ENCODE measurements around the gene LRRC45.

LRRC45 gene

DNA sequence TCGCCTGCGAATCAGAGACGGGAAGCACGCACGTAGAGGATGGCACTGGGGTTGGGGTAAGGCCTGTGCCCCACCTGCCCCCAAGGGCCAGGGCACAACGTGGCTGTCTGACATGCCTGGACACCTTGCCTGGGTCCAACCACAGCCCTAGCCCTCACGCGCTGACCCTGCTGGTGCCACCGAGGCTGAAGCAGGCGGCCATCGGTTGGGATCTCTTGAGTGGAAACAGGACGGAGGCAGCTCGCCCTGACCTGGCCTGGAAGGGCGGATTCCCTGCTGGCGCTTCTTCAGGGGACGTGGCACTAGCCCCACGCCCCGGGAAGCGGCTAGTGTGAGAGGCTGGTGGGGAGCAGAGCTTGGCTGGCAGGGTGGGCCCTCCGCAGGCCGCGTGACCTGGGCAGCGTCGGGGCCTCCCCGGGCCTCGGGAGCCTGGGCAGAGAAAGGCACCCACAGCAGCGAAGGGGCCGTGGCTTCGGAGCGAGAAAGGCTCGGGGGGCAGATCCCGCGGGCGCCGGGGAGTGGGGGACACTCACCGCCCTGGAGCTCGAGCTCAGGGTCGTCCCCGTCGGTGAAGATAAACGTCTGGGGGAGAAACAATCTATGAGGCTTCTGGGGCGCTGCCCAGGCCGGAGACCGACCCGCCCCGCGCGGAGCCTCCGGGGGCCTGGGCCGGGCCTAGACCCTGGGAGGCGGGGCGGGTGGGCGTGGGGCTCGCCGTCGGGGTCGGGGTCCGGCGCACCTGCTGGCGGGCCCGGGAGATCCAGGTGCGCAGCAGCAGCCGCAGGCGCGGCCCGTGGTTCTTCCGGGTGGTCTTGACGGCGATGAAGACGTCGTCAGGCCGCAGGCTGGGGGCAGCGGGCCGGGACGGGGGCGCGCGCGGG is 27.9 kb downstream of the LRRC45 start:
- DNase-seq (ENCODE audit: low read depth in 2 of 2) = no peak

DNA sequence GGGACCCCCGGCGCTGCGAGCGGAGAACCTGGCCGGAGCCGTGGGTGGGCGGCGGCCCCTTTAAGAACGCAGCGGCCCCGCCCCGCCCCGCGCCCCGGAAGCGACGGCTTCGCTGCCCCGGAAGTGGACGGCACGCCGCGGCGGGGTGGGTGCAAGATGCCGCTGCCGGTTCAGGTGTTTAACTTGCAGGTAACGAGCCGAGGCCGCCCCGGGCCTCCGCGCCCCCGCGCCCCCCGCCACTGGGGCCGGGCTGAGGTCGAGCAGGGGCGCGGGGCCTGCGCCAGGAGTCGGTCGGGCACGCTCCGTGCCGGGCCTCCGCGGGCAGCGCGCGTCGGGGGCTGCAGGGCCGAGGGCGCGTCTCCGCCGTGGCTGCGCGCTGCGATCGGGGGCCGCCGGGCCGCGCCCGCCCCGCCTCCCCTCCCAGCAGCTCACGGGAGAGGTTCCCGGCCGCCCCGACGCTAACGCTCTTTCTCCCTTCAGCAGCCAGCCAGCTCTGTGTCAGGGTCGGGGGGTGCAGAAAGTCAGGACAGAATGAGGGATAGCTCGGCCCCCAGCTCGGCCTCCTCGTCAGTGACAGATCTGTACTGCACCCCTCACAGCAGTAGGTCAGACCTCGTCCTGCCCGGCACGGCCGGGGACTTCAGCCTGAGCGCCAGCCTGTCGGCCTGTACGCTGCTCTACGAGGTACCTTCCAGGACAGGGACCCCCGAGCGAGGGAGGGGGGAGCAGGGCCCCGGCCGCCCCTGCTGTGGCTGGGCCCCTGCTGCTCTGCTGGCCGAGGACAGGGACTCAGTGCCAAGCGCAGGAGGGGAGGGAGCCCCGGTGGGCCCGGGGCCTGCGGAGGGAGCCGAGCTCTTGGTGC is 28.9 kb downstream of the LRRC45 start, which contains the start of the genes GPS1 and RFNG:
Gene GPS1 (plus strand): TSS at position 123 of the 862 bp plus-strand sequence. CDS start 34 bp downstream, at position 157.
Gene RFNG (minus strand): TSS at position 36 of the 862 bp plus-strand sequence. CDS start 45 bp downstream, outside the sequence.
- peak; percentile 53 to 81 for DNase-seq (ENCODE audit: low read depth in 2 of 2)

- DNase-seq (ENCODE audit: low read depth in 2 of 2) = no peak
These were observed 29.5 kb downstream of the LRRC45 start for GRCh38 chr17:82052638-82053059.

DNA sequence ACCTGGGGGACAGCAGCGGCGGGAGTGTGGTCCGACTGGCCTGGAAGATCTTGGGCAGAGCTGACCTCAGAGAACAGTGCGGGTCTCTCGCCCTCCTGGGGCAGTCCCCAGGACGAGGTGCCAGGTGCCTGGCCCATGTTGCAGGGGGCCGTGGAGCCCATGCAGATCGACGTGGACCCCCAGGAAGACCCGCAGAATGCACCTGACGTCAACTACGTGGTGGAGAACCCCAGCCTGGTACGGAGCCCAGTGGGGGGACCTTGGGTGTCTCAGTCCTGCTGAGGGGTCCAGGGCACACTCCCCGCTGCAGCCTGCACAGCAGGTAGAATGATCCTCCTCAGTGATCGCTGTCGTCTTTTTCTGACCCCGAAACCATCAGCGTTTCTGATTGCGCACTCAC is 30.0 kb downstream of the LRRC45 start:
- DNase-seq (ENCODE audit: low read depth in 2 of 2) = no peak

- no peak for DNase-seq (ENCODE audit: low read depth in 2 of 2)
These were observed 30.6 kb downstream of the LRRC45 start for GRCh38 chr17:82053556-82054263.

DNA sequence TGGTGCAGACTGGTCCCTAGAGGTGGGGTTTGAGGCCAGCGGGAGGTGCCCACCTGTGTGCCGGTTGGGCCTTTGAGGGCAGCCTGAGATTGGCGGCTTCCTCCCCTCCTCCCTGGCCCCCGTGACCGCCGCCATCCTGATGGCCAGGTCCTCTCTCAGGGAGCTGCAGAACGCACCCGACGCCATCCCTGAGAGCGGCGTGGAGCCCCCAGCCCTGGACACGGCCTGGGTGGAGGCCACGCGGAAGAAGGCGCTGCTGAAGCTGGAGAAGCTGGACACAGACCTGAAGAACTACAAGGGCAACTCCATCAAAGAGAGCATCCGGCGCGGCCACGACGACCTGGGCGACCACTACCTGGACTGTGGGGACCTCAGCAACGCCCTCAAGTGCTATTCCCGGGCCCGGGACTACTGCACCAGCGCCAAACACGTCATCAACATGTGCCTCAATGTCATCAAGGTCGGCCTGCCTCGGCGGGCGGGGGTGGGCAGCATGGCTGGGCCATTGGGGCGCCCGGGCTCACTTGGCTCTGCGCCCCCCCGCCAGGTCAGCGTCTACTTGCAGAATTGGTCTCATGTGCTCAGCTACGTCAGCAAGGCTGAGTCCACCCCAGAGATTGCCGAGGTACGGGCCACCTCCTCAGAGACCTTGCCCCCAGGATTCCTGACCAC is 31.4 kb downstream of the LRRC45 start:
- no peak for DNase-seq (ENCODE audit: low read depth in 2 of 2)

DNA sequence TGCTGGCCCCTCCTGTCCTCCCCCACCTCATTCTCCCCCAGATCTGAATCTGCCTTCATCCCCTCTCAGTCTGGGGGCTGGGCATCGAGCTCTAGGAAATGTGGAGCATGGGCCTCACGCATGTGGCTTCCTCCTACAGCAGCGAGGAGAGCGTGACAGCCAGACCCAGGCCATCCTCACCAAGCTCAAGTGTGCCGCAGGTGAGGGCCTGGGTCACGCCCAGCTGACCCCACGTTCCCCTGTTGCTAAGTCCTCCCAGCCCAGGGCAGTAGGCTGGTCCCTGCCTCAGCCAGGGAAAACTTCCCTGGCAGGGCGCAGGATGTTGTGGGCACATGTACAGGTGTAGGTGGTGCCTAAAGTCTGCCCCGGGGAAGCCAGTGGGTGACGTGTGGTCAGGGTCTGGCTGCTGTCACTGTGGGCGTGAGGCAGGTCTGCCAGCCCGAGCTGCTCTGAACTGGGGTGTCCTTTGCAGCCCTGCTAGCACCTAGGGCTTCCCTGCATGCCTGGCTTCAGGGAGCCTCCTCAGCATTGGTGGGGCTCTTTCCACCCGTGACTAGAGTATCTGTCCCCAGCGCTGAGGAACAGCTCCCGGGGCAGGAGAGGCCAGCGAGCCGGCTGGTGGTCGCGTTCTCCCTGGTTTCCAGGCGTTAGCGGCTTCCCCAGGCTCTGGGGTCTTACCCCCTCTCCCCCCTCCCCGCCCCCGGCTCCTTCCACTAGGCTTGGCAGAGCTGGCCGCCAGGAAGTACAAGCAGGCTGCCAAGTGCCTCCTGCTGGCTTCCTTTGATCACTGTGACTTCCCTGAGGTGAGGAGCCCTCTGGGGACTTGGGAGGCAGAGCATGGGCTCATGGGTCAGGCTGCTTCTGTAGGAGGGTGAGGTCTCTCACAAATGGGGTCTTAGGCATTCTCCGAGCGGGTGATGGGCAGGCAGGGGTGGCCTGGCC is 32.2 kb downstream of the LRRC45 start:
- no peak for DNase-seq (ENCODE audit: low read depth in 2 of 2)

GRCh38 chr17:82055965-82056728 is 33.0 kb downstream of the LRRC45 start:
- no peak for DNase-seq (ENCODE audit: low read depth in 2 of 2)

- DNase-seq (ENCODE audit: low read depth in 2 of 2) = no peak
These were observed 33.9 kb downstream of the LRRC45 start for GRCh38 chr17:82056729-82057621.

- no peak for DNase-seq (ENCODE audit: low read depth in 2 of 2)
These were observed 35.2 kb downstream of the LRRC45 start for GRCh38 chr17:82058230-82058854.

GRCh38 chr17:82058855-82059249 is 35.7 kb downstream of the LRRC45 start:
- no peak for DNase-seq (ENCODE audit: low read depth in 2 of 2)

DNA sequence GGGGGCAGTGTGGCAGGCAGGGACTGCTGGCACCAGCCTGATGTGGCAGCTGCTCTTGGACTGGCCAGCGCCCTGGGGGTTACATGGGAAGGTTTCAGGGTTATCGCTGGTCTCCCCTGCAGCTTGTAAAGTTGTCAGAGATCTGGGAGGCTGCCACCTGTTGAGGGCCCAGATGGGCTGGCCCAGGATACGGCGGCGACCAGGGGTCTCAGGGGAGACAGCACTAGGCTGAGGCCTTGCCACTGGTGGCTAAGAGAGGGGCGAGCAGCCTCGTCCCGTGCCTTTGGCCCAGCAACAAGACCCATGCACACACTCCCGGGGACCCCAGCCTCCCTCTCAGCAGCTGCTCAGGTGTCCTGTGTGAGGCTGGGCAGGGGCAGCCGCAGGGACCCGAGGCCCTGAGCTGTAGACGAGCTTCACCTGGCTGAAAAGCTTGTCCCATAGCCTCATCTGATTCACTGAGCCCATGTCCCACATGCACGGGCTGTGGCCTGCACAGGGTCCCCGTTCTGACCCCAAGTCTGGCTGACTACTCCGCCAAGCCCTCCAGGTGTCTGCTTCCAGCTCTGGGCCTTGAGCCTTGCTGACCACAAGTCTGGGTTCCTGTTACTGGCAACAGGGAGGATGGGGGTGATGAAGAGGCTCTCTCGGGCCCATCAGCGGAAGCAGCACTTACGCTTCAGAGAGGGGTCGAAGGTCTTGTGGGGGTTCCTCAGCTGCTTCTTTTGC is 36.3 kb downstream of the LRRC45 start:
- no peak for DNase-seq (ENCODE audit: low read depth in 2 of 2)

DNA sequence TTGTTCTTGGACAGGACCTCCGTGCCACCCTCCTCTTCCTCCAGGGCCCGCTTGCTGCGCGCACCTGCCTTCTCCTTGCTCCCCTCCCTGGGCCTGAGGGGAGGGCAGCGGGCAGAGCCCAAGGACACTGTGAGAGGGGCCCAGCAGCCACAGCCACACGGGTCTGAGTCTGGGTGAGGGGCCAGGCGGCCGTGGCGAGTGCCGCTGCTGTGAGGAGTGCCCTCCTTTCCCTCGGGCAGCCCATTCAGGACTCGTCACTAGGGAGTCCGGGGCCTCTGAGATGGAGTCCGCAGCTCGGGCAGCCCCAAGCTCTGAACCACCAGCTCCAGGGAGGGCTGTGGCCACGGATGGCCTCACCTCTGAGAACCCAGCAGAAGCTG is 36.9 kb downstream of the LRRC45 start:
- no peak for DNase-seq (ENCODE audit: low read depth in 2 of 2)

- DNase-seq (ENCODE audit: low read depth in 2 of 2) = no peak
These were observed 37.5 kb downstream of the LRRC45 start for GRCh38 chr17:82060614-82061013.

GRCh38 chr17:82061047-82061925 is 38.2 kb downstream of the LRRC45 start:
- DNase-seq (ENCODE audit: low read depth in 2 of 2) = no peak

Measured in stimulated activated CD8-positive, alpha-beta memory T cell treated with anti-CD3 and anti-CD28 coated beads, Interleukin-7, amount 100 ng/mL, for 4 hours (primary cell).